Measurements from ENCODE around the gene PIEZO1.
"Not testable (repeated sequence)": the region's sequence is repeated elsewhere in the genome, so short reads cannot be mapped to it uniquely, and the experiment has no call there.

PIEZO1 gene

DNA sequence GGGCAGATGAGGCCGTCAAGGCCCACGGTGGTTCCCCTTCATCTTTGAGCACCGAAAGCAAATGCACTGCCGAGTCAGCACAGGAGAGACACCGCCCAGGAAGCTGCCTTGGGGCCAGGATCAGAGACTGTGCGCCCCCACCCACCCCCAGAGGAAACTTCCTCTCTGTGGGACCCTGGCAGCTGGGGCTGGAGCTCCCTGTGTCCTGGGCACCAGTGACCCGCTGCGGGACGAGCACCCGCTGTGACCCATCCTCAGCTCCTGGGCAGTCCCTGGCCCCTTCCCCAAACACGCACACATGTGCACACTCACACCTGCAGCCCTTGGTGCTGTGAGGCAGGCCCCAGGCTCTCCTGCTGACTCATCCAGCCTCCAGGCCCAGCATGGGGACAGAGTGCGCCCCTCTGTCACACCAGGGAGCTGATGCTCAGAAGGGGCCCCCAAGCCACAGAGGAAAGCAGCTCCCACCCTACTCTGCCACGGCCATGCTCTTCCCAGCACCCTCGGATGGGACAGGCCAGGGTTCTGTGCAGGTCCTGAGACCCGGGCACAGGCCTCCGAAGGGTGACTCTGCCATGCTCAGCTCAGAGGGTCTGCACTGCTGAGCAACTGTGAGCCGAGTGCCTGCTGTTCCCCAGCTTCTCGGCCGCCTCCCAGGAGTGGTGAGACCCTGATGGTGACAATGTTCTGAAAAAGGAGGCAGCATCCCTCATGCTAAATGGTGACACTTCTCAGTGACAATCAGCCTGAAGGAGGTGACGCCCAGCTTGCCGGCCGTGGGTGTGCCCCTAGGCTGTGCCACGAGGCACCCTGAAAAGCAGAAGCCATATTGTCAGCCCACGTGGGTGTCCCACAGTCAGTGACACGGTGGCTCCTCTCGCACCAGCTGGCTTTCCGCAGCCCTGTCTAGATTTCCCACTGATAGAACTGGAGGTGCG is 3.6 kb downstream of the PIEZO1 start:
- no peak for FAIRE-seq

DNA sequence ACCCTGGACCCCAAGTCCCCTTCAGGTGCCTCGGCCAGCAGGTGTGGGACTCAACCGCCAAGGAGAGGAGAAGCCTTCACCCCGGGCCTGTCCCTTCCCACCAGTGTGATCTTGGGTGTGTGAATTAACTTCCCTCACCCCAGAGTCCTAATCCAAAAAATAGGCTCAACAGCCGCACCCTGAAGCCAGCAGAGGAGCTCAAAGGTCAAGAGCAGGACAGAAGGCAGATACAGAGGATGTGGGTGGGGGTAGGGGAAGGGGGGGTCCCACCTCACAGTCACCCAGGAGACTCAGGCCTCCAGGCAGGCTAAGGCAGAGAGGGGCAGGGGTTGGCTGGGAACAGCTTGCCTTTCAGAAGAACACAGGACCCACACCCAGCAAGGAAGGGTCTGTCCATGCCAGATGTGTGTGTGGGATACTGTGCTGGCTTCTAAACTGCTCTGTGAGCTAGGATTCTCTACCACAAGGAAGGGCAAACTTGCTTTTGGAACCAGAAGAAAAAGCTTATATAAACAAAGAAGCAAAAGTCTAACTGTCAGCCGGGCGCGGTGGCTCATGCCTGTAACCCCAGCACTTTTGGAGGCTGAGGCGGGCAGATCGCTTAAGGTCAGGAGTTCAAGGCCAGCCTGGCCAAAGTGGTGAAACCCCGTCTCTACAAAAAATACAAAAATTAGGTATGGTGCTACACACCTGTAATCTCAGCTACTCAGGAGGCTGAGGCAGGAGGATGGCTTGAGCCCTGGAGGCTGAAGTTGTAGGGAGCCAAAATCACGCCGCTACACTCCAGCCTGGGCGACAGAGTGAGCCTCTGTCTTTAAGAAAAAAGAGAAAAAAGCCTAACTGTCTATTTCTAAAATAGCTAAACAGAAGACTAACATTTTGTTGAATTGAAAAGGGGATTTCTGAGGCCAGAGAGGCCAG is 4.6 kb downstream of the PIEZO1 start:
- no peak for FAIRE-seq

DNA sequence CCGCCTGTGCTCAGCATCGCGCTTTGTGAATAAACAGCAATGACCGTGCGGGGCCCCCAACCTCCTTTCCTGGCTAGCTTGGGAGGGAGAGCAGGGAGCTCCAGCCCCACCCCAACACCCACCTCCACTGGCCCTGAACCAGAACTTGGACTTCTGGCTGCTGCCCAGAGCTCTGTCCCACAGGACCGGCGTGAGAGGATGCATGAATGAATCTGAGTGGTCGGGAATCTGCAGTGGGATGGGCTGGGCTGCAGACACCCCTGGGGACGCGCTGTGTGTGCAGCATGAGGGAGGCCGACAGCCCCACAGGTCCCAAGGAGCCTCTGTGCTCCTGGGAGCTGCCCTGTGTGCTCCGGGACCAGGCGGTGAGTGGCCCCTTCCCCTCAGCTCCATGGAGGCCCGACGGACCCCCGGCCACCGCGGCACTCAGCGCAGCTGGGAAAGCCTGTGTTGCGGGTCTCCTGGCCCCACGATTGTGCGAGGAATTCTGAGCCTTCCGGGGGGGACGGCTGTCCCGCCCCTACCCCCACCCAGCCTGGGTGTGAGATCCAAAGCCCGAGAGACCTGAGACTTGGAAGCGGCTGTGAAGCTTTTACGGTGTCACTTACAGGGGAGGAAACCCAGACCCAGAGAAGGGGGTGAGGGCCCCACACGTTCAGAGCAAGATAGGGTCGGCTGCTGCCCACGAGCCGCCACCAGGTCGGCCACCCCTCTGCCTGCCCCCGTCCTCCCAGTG is 5.4 kb downstream of the PIEZO1 start:
- no peak for FAIRE-seq

- no peak for FAIRE-seq
These were observed 6.4 kb downstream of the PIEZO1 start for GRCh38 chr16:88778541-88779065.

DNA sequence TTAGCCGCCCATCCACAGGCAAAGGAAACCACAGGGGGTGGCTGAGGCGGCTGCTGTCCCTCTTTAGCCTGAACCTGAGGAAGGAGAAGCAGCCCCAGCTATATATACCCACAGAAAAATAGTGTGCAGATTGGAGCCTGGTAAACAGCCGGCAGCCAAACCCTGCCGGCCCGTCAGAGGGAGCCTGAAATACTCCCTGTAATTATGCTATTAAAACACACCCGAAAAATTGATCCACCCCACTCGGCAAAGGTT is 6.8 kb downstream of the PIEZO1 start:
- FAIRE-seq = no peak

DNA sequence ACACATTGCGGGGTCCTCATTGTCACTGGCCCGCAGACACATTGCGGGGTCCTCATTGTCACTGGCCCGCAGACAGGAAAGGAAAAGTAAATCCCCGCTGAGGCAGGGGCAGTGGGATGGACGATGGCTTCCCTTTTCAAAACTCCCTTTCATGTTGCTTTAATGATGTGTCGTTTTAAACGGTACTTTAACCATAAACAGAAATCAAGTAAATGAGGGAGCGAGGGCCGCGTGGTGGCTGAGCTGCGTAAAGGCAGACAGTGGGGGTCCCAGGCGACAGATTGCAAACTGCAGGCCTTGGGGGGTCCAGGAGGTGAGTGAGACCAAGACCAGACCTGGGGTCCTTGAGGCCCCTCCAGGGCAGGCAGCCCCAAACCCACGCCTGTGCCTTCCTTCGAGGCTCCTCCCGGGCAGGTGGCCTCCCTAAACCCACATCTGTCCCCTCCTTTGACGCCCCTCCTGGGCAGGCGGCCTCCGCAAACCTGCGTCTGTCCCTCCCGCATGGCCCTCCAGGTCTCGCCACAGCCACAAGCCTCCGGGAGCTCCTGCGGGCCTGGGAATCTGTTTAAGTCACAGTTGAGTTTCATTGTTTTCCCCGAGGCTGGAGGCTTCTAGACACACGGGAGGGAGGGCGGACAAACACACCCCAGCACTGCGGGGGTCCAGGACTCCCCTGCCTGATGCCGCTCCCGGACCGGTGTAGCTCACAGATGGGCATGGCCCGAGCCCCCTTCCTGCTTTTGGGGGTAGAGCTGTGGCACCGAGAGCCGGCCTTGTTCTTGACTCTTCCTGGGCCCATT is 7.3 kb downstream of the PIEZO1 start:
- no peak for FAIRE-seq

DNA sequence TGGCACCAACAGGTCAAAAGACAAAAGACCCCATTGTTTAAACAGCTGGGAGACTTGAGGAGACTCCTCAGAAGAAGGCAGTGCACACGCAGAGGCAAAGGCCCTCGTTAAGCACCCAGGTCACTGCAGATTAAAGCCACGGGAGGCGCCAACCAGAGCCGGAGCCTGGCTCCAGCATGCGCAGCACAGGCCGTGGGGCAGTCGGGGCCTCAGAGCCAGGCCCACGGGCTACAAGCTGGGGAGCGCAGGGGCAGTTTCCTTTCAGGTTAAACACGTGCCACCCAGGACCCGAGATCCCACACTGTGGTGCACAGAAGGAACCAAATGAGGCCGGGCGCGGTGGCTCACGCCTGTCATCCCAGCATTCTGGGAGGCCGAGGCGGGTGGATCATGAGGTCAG is 9.2 kb downstream of the PIEZO1 start:
- no peak for FAIRE-seq

DNA sequence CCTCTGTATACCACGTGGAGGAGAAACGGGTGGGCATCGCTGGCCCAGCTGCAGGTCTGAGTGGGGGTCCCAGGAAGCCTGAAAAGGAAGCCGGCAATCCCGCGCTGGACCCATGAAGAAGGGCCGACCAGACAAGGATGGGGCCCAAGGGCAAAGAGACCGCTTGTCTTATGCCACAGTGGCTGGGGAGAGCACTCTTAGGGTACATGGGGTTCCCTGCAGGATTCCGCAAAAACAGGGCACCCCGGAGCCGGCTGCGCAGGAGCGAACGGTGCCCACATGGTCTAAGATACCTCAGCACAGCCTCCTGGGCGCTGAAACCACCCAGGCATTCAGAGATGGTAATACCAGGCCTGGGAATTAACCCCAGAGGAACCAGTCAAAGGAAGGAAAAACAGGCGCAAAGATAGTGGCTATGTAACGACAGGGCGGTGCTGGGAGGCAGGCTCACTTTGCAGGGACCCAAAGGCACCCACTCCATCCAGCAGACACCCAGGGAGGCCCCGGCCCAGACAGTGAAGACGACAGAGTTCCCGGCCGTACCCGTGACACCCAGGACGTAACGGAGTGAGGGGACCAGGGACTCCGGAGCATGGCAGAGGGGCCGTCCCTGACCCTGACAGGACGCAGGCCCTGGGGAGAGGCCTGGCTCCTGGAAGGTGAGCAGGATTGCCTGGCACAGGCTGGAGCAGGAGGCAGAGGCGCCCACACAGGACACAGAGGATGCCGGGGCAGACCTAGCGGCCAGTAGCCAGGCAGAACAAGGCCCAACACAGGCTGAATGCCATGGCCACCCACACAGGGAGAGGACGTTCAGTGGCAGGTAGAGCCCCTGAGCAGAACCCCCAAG is 10.3 kb downstream of the PIEZO1 start:
- no peak for FAIRE-seq

GRCh38 chr16:88773812-88774291 is 11.2 kb downstream of the PIEZO1 start:
- no peak for FAIRE-seq

GRCh38 chr16:88772871-88773811 is 11.9 kb downstream of the PIEZO1 start:
- FAIRE-seq = no peak

GRCh38 chr16:88771781-88772180 is 13.2 kb downstream of the PIEZO1 start:
- FAIRE-seq = not testable (repeated sequence)

GRCh38 chr16:88771294-88771772 is 13.7 kb downstream of the PIEZO1 start:
- no peak for FAIRE-seq

GRCh38 chr16:88770461-88771293 is 14.3 kb downstream of the PIEZO1 start:
- FAIRE-seq = no peak

- no peak for FAIRE-seq
These were observed 15.2 kb downstream of the PIEZO1 start for GRCh38 chr16:88769617-88770460.

DNA sequence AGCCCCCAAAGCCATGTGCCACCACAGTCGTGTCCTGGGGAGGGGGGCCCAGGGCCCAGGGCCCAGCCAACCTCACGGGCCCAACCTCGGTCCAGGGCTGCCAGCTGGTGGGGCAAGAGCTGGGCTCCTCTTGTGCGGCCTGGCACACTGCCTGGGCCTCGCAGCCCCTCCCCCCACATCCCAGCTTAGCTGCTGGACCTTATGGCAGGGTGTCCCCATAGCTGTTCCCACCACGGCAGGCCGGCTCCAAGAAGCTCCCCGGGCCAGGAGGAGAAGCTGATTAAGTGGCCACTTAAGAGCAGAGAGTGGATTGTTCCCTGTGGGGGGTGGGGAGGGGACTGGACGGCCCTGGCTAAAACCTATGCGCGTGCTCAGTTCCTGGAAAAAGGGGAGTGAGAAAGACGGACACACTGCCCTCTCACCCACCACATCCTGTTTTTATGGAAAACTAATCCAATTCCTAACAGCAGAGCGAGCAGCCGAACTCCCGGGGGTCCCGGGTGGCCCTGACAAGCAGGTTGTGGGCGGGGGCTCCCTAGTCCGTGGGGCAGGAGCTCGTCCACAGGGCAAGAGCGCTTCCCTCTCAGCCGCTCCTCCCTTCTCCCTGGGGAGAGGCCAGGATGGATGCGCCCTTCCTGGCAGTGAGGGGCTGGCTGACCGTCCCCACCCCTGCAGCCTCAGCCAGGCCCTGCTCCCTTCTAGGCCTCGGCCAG is 16.8 kb downstream of the PIEZO1 start:
- no peak for FAIRE-seq

GRCh38 chr16:88767546-88768070 is 17.4 kb downstream of the PIEZO1 start:
- no peak for FAIRE-seq

GRCh38 chr16:88766975-88767374 is 18.0 kb downstream of the PIEZO1 start:
- no peak for FAIRE-seq

Measured in A204.1 (cell line).